ENCODE data around the gene MACROH2A1. TPM values are rescaled to one million over a fixed set of nuclear protein-coding genes. Genes with fewer than 3 reads are reported as not detected.

The MACROH2A1 gene
- total and polyA plus RNA-seq, 2 experiments from 2014 or later = 64.9 to 81.6 TPM

DNA sequence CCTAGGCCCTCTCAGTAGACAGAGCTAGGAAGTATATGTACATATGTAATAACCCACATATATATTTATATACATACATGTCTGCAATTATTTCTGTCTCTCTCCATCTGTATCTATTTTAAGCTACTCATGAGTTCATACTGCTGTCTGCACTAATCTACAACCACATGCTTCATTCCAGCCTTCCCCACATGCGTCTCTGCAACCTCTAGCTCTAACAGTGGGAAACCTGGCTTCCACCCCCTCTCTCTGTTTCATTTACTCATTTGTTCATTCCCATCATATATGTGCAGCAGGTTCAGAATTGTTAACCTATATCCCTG, 24.8 kb upstream of the MACROH2A1 start:
- no peak overlapping the region for H3K27ac ChIP-seq (ENCODE audit: low read depth)
- no peak overlapping the region for H3K27ac Mint-ChIP-seq
- H3F3A ChIP-seq (replicated peaks; ENCODE audit: low read depth) = no peaks in the 10 kb centered on the region
- no peaks in the 10 kb centered on the region for H3K36me3 ChIP-seq (ENCODE audit: insufficient read depth)
- H2AFZ ChIP-seq = no peak overlapping the region
- H3K9me3 Mint-ChIP-seq = peaks cover 8% of the 10 kb centered on the region; the same call in 2 of the 3 replicates
- TF ChIP-seq POLR2AphosphoS5 (IDR thresholded peaks at IDR 0.05; ENCODE audit: low read depth) (no peak), ZNF331 (CRISPR knock-in tag; IDR thresholded peaks at IDR 0.05; ENCODE audit: low read depth) (no peak), CREB1 (CRISPR knock-in tag; IDR thresholded peaks at IDR 0.05; ENCODE audit: low read depth) (no peak), EZH2 (IDR thresholded peaks at IDR 0.05; ENCODE audit: low read depth, unreplicated experiment) (no peak), JUNB (IDR thresholded peaks at IDR 0.05; ENCODE audit: unreplicated experiment) (no peak)
- TF ChIP-seq, protein P1, sequence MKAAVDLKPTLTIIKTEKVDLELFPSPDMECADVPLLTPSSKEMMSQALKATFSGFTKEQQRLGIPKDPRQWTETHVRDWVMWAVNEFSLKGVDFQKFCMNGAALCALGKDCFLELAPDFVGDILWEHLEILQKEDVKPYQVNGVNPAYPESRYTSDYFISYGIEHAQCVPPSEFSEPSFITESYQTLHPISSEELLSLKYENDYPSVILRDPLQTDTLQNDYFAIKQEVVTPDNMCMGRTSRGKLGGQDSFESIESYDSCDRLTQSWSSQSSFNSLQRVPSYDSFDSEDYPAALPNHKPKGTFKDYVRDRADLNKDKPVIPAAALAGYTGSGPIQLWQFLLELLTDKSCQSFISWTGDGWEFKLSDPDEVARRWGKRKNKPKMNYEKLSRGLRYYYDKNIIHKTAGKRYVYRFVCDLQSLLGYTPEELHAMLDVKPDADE (IDR thresholded peaks at IDR 0.05) = no peak
- no peaks in the 10 kb centered on the region for H3K9me2 ChIP-seq (ENCODE audit: insufficient read depth)
- no peaks in the 10 kb centered on the region for H3K27me3 ChIP-seq (ENCODE audit: insufficient read depth)
- no peak overlapping the region for H3K4me3 ChIP-seq
- no peak for ATAC-seq
- DNase-seq (ENCODE audit: low spot score) = no peak
- no peaks in the 10 kb centered on the region for H3K4me1 ChIP-seq (ENCODE audit: insufficient read depth)
- H3K79me2 ChIP-seq (replicated peaks; ENCODE audit: insufficient read depth) = no peaks in the 10 kb centered on the region
- peaks cover 2% of the 10 kb centered on the region for H3K27me3 Mint-ChIP-seq (ENCODE audit: insufficient read depth, low read depth, poor library complexity)
- peaks cover 5% of the 10 kb centered on the region; the same call in 2 of the 3 replicates for H3K36me3 Mint-ChIP-seq (ENCODE audit: low read depth)
- no peak overlapping the region for H3K4me3 Mint-ChIP-seq
- H3K4me2 ChIP-seq = no peak overlapping the region
- H3K4me1 Mint-ChIP-seq = no peaks in the 10 kb centered on the region
- H4K20me1 ChIP-seq (replicated peaks; ENCODE audit: insufficient read depth) = no peaks in the 10 kb centered on the region

GRCh38 chr5:135423146-135423845, 24.3 kb upstream of the MACROH2A1 start:
- H3K36me3 ChIP-seq (ENCODE audit: insufficient read depth) = no peaks in the 10 kb centered on the region
- H3K79me2 ChIP-seq (replicated peaks; ENCODE audit: insufficient read depth) = no peaks in the 10 kb centered on the region
- Mint-ChIP-seq H3K36me3 (ENCODE audit: low read depth) (peaks cover 2% of the 10 kb centered on the region; the same call in 1 of the 3 replicates), H3K4me3 (no peak overlapping the region), H3K9me3 (peaks cover 3% of the 10 kb centered on the region; the same call in 1 of the 3 replicates), H3K27me3 (ENCODE audit: insufficient read depth, low read depth, poor library complexity) (peaks cover 2% of the 10 kb centered on the region), H3K27ac (no peak overlapping the region), H3K4me1 (no peaks in the 10 kb centered on the region)
- no peaks in the 10 kb centered on the region for H4K20me1 ChIP-seq (replicated peaks; ENCODE audit: insufficient read depth)
- DNase-seq (ENCODE audit: low spot score) (no peak), ATAC-seq (no peak)
- TF ChIP-seq EZH2 (IDR thresholded peaks at IDR 0.05; ENCODE audit: low read depth, unreplicated experiment) (no peak), CREB1 (CRISPR knock-in tag; IDR thresholded peaks at IDR 0.05; ENCODE audit: low read depth) (no peak), REST (IDR thresholded peaks at IDR 0.05; ENCODE audit: unreplicated experiment) (no peak), POLR2AphosphoS5 (IDR thresholded peaks at IDR 0.05; ENCODE audit: low read depth) (no peak)
- TF ChIP-seq, protein P2, sequence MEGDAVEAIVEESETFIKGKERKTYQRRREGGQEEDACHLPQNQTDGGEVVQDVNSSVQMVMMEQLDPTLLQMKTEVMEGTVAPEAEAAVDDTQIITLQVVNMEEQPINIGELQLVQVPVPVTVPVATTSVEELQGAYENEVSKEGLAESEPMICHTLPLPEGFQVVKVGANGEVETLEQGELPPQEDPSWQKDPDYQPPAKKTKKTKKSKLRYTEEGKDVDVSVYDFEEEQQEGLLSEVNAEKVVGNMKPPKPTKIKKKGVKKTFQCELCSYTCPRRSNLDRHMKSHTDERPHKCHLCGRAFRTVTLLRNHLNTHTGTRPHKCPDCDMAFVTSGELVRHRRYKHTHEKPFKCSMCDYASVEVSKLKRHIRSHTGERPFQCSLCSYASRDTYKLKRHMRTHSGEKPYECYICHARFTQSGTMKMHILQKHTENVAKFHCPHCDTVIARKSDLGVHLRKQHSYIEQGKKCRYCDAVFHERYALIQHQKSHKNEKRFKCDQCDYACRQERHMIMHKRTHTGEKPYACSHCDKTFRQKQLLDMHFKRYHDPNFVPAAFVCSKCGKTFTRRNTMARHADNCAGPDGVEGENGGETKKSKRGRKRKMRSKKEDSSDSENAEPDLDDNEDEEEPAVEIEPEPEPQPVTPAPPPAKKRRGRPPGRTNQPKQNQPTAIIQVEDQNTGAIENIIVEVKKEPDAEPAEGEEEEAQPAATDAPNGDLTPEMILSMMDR (conservative IDR thresholded peaks at IDR 0.05; ENCODE audit: low read depth in 2 of 2) = no peak
- no peaks in the 10 kb centered on the region for H3K4me1 ChIP-seq (ENCODE audit: insufficient read depth)
- H3K27ac ChIP-seq (ENCODE audit: low read depth) = no peak overlapping the region
- no peak overlapping the region for H2AFZ ChIP-seq
- no peak overlapping the region for H3K4me2 ChIP-seq
- no peaks in the 10 kb centered on the region for H3K9me2 ChIP-seq (ENCODE audit: insufficient read depth)
- H3K4me3 ChIP-seq = no peak overlapping the region
- H3F3A ChIP-seq (replicated peaks; ENCODE audit: low read depth) = no peaks in the 10 kb centered on the region
- no peaks in the 10 kb centered on the region for H3K27me3 ChIP-seq (ENCODE audit: insufficient read depth)

All from GM23338 (cell line).